GM21390 (cell line): ENCODE measurements around the gene HTT.

Source experiments
- ATAC-seq: cut with Tn5 transposase; IDR thresholded peaks from one replicate; pipeline ENCODE4 v1.9.1; 2021; ENCODE audit not compliant: unreplicated experiment

Gene HTT

DNA sequence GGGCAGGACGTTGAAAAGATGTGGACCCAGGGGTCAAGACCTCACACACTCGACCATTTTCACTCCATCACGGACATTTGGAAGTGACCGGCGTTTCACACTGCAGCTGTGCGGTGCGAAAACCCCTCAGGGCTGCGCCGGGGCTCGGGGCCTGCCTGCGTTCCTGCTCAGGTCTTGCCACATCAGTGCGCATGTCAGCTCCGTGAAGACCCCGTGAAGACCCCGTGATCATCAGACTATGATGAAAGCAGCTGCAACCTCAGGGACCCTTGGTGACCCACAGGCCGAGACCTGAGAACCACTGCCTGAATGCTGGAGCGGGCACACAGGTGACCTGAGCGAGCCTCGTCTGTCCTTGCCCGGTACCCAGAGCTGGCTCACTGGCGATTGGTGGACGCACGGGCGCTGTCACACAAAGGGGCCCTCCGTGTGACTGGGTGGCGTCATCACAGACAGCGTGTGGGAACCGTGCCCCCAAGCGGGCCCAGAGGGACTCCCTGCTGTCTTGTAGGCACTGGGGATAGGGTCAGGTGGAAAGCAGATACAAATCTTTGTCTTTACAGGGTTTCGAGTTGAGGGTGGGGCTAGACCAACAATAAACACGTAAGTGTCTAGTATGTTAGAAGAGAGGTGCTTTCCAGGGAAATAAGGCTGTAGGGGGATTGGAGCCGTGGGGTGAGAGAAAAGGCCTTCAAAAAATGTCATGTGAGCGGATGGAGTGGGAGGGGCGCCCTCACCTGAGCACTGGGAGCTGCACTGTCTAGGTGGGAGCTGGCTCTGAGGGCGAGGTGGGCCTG, 187.1 kb downstream of the HTT start:
- no peak for ATAC-seq

DNA sequence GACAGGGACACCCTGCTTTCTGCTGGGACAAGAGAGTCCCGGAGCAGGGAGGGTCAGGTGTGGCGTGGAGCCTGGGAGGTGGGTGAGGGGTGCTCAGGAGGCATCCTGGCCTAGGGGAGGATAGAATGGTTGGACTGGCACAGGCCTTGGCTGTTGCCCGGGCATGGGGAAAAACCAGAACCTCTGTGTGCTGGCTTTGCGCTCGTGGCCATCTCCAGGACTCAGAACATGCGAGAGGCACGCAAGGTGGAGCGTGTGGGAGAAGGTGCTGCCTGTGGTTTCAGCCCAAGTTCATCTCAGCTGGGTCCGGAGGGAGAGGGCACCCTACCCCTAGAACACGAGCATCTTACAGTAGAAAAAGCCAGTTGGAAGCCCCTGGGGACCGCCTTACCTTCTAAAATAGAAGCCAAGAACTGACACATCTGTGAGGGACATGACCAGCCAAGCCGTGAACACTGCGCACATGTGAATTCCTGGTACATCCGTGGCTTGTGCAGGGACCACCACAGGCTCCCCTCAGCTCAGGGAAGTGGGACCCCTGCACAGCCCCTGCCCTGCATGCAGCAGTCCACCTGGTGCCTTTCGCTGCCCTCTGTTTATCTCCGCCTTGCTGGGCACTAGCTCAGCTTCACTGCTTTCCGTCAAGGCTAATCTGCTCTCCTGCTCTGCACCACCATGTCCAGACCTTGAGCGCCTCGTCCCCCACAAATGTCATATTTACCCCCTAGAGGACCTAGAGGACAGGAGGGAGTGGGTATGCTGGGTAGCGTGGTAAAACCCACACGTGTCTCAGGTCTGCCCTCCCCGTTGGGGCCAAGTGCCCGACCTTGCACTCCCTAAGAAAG, 187.9 kb downstream of the HTT start:
- no peak for ATAC-seq

DNA sequence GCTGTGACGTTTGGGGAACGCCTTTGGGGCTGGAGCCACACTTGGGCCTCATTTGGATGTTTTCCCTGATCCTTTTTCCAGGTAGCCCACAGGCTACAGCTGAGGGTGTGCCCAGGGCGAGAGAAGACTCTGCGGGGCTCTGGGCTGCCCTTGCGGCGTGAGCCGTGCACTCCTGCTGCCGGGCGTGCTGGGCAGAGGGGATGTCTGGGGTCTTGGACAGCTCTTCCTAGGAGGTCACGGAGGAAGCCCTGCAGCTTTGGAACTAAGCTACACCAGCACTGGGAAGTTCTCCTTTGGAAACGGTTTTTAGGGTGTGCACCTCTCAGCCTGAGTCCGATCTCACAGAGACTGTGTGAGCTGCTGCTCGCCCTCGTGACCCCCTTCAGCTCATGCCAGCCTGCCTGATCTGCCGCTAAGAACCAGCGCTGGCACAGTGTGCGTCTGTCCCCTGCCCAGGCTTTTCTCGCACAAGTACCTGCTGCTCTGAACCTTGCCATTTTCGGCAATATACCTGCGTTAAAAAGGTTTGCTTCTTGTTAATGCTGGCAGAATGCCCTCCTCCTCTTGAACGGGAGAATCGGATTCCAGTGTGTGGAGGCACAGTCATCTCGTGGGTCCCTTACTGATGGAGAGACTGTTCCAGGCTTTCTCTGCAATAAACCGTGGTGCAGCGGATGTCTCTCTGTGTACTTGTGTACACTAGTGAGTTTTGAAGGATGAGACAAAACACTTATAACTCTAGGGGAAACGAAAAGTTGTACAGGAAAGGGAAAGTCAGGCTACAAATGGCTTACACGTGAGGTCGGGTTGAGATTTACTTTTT, 188.8 kb downstream of the HTT start:
- ATAC-seq = no peak

DNA sequence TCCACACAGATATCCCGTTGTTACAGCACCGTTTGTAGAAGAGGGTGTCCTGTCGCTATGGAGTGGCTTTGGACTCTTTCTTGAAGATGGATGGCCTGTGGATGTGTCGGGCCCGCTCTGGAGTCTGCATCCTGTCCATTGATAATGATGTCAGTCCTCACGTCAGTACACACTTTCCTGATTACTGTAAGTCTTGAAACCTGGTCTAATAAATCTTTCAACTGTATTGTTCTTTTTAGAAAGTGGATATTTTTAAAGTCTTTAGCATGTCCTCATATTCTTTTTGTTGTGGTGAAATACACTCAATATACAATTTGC, 189.4 kb downstream of the HTT start:
- no peak for ATAC-seq

DNA sequence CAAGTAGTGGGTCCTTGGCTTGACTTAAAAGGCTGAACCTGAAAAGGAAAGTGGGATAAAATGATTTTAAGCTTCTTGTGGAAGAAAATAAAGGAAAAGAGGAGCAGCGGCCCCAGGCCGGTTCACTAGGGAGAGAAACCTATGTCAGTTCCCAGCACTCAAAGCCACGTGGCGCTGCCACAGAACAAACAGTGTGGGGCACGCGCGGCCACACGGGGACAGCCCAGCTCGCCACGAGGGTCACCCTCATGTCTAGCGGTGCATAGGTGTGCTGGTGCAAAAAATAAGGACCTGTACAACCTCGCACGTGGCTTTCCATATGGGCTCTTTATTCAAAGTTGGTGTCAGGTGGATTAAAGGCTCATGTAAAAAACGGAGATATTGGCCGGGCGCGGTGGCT, 191.6 kb downstream of the HTT start:
- ATAC-seq = no peak

DNA sequence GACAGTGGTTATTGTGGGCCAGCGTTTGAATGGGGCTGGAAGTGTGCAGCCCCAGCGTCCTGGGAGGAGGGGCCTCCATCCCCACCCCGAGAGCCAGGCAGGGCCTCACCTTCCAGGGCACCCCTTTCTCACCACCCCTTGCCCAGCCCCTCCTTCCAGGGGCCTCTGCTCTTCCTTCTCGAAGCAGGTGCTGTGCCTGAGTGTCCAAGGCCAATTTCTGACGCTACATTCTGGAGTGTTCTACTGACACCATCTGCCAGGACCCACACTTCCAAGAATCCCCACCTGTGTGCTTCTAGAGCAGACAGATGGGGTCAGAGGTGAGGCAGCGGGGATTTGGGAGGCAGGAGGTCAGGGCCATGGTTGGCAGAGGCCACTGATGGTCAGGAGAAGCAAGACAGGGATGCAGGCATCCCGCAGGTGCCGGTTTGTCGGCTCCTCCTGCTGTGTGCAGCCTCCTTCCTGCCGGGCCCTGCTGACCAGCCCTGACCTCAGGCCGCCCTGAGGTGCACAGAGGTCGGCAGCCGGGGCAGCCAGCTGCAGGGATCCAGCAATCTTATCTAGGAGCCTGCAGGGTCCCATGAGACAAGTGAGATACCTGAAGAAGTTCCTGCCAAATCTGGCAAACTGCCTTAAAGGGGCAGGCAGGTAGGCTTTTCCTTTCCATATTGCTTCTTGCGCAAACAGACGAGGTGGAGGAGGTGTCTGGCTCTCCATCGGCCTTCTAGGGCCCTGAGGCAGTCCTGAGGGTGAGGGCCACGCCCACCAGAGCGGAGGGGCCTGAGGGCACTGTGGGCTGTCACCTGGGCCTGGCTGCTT, 193.3 kb downstream of the HTT start:
- ATAC-seq = no peak

DNA sequence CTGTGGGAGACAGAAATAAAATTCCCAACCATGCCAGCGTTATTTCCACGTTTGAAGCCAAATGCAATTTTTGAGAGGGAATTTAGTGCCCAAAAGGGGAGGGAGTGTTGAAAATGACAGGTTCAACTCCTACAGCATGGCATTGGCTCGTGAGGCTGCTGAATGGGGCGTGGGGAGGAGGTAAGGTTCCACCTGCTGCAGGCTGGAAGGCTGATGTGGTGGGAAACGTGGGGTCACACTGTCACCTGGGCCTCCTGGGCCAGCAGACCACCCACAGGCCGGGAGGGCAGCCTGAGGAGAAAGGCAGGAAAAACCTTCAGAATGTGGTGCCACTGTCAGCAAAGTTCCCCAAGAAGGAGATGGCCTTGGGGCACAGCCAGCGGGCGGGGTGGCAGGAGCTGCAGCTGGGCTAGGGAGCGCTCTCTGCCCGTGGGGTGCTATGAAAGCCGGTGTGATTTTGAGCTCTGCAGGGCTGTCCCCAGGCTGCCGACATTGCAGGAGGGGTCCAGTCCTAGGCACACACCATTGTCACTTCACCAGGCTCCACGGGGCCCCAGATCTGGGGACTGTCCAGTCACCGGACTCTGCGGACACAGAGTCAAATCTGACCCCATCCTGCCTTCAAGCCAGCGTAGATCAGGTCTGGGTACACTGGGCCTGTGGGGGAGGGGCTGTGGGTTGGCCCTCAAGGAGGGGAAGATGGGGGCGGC, 194.1 kb downstream of the HTT start:
- ATAC-seq = no peak

DNA sequence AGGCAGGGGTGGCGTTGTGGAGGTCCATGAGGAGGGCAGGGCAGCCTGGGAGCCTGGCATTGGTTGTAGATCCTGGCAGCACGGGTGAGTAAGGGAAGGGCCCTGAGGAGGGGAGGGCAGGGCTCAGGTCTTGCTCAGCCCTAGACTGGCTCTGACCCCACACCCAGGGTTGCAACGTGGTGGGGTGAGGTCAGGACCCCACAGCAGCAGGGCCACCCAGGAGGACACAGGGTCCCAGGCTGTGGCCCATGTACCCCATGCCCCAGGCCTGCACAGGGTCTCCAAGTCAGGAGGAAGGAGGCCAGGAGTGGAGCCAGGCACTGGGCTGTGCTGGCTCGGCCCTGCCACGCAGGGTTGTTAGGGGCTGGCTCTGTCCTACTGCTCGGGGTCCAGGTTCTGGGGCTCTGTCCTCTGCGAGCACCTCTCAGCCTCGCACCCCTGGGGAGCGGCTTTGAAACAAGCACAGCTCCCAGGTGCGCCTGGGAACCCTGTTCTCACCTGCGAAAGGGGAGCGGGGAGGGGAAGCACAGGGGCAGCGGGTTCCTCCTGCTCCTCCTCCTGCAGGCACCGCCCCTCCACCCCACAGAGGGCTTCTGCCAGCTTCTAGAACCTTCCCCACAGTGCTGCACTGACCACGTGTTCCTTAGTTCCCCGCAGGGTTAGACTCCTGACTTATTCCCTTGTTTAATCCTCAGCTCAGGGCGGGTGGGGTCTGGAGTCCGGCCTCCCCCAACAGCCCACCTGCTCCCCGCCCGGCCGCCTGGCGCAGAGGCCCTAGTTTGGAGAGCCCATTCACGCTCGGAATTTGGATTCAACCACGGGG, 194.8 kb downstream of the HTT start:
- no peak for ATAC-seq

DNA sequence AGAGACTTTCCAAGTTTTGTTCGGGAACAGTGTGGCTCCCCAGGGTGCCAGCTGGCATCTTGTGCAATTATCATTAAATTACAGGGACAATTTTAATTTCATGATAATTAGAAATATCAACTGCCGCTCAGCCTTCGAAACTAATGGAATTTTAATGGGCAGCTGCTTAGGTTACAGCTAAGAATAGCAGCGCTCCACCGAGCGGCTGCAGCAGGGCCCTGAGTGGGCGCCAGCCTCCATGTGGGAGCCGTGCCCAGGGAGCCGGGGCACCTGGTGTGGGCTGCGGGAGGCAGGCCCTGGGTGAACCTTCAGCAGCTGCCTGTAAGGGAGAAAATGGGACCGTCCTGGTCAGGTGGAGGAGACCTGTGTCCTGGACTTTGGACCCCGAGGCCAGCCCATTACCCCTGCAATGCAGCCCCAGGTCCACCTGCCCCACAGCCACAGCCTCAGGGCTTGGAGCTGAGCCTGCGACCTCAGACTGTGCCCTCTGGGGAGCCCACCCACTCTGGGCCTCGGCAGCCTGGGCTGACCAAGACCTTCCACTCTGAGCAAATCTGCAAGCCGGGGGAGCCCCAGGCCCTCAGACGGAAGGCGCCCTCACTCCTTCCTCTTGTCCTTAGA, 195.6 kb downstream of the HTT start:
- no peak for ATAC-seq

DNA sequence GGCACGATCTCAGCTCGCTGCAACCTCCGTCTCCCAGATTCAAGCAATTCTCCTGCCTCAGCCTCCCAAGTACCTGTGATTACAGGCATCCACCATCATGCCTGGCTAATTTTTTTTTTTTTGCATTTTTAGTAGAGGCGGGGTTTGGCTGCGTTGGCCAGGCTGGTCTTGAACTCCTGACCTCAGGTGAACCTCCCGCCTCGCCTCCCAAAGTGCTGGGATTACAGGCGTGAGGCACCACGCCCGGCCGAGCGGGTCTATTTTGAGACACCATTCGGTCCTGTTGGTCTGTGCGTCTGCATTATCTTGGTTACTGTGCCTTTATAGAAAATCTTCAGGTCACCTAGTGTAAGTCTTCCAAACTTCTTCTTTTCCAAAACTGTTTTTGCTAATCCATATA, 196.7 kb downstream of the HTT start:
- no peak for ATAC-seq

DNA sequence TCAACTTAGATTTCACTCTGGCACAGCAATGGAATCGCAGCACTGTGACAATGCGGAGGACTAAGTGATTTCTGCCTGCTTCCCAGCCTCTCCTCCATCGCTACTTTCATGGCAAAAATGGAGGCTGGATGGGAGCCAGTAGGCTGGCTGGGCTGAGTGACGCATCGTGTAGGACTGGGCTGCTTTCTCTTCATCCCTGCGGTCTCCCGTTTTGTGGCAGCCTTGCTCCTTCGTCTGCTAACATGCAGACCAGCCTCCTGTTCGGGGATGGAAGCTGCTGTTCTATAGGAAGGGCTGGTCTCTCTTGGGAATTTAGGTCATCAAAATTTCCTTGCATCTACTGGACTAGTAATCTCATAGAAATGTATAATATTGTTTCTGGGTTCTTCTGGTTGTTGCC, 202.5 kb downstream of the HTT start:
- no peak for ATAC-seq

DNA sequence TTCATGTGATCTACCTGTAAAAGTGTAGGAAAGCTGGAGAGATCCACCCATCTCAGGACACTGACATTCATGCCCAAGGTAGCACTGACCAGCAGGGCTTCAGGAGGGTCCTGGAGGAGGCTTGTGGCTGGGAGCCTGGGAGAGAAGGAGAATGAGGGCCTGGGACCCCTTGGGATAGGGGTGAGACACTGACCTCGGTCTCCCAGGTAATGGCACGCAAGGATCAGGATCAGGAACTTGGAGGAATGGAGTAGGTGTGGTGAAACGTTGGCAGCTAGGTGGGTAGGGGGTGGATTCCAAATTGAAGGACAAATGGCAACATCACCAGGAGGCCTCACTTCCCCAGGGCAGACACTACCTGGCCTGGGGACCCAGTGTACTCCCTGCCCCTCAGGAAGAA, 206.0 kb downstream of the HTT start:
- ATAC-seq = no peak

DNA sequence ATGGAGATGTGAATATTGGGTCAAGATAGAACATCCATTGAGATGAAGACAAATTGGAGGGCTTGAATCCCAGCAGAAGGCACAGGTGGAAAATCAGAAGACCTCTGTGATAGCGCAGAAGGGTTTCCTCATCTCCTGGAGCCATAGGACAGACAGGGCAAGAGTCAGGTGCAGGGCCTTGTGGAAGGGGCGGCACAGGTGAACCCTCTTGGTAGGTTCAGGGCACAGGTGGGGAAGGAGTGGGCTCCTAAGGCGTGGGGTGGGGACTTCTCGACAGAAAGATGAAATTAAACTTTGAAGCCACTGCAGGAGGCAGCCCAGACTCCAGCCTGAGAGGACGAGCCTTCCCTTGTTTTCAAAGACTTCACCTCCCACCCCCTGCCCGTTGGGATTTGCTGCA, 209.0 kb downstream of the HTT start:
- ATAC-seq = no peak

DNA sequence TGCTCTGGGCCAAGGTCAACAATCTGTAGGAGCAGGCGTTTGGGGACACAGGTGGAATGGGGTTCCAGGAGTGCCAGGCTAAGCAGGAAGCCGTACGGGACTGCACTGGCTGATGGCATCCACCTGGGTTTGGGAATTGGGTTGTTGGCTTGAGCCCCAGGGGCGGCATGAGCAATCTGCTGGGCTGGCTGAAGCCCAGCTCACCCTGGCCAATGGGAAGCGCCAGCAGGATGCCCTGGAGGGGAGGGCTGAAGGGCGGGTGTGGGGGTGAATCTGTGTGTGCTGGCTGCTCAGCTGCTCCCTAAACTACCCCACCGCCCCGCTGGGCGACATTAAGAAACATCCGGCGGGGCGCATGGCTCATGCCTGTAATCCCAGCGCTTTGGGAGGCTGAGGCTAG, 209.4 kb downstream of the HTT start:
- ATAC-seq = no peak

DNA sequence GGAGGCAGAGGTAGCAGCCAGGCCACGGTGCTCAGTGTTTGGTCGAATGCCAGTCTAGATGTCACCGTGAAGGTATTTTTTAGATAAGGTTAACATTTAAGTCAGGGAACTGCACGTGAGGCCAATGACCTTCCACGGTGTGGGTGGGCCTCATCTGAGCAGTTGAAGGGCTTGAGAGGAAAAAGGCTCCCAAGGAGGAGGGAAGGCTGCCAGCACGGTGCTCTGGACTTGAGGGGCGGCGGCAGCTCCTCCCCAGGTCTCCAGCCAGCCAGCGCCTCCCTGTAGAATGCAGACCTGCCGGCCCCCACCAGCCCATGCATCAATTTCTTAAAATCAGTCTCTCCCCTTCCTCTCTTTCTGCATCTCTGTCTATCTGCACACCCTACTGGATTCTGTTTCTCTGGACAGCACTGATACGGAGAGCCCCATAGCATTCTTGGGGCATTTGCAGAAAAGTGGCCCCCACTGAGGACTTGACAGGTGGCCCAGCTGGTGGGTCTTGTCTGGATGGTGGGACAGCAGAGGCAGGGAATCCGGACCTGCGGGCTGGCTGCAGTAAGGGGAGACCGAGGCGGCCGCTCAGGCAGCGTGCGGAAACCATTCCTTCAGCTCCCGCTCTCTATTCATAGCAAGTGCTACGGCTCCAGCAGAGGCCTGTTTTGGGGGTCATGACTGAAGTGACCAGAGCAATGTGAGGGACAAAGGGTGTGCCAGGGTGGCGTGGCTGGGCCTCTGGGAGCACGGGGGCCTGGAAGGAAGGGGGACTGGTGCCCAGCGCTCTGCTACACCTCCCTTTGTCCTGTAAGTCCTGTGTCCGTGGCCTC, 210.5 kb downstream of the HTT start:
- ATAC-seq = no peak

DNA sequence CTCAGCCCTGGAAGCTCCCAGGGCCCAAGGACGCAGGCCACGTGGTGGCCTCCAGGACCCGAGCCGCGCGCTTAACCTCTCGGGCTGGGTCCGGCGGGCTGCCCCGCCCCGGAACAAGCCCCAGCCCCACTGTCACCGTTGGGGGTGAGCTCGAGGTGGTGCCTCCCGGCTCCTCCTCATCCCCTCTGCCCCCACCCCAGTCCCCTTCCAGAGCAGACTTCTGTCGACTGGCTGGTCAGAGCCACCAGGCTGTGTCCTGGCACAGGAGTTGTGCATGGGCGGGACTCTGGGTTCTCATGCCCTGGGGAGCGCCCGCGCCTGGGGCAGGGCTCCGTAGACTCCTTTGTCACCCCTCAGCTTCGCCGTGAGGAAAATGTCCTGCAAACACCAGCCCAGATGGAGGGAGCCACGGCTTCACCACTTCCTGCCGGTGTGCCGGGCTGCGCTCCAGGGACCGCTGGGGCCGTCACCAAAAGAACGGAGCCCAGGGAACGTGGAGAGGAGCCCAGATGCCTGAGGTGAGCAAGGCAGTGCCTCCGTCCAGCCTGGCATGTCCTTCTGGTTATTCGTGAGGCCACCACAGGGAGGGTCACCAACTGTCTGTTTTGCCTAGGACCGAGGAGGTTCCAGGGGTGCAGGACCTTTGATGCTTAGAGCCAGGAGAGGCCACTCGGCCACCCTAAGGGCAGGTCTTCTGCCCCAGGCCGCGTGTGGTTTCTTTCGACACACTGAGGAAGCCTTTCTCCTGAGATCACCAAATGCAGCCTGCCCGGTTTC, 211.3 kb downstream of the HTT start:
- ATAC-seq = peak; percentile 96
